ENCODE data around the gene POLD4.

GRCh38 chr11:67349036-67349435 is 4.3 kb downstream of the POLD4 start:
- TF ChIP-seq CTCF (IDR thresholded peaks at IDR 0.05) (no peak), POLR2A (IDR thresholded peaks at IDR 0.05) (no peak), EP300 (IDR thresholded peaks at IDR 0.05) (no peak)
